NCI-H1092 treated with DMSO at 0.1 percent for 48 hours (cell line): Measurements from ENCODE around the gene SYNM.
"Not testable (repeated sequence)": the region's sequence is repeated elsewhere in the genome, so short reads cannot be mapped to it uniquely, and the experiment has no call there.

Experiments
- DNase-seq: peaks from one replicate; lab custom pipeline; 2025; lab: John Stamatoyannopoulos, UW

The SYNM gene

DNA sequence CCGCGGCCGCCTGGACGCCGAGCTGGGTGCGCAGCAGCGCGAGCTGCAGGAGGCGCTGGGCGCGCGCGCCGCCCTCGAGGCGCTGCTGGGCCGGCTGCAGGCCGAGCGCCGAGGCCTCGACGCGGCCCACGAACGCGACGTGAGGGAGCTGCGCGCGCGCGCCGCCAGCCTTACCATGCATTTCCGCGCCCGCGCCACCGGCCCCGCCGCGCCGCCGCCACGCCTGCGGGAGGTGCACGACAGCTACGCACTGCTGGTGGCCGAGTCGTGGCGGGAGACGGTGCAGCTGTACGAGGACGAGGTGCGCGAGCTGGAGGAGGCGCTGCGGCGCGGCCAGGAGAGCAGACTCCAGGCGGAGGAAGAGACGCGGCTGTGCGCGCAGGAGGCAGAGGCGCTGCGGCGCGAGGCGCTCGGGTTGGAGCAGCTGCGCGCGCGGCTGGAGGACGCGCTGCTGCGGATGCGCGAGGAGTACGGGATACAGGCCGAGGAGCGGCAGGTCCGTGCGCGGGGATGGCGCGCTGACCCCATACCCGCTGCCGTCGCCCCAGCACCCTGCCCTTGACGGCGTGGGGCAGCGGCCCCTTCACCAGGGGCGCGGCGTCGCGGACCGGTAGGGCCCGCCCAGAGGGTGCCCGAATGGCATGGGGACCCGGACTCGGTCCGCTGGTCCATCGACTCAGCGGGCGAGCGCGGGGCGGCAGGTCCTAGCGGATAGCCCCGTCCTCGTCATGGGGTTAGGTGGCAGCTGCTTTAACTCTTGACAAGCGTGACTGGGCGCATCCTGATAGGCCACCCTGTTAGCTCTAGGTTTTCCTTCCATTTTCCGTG is 848 bp downstream of the SYNM start:
- DNase-seq, result peak; percentile 51

DNA sequence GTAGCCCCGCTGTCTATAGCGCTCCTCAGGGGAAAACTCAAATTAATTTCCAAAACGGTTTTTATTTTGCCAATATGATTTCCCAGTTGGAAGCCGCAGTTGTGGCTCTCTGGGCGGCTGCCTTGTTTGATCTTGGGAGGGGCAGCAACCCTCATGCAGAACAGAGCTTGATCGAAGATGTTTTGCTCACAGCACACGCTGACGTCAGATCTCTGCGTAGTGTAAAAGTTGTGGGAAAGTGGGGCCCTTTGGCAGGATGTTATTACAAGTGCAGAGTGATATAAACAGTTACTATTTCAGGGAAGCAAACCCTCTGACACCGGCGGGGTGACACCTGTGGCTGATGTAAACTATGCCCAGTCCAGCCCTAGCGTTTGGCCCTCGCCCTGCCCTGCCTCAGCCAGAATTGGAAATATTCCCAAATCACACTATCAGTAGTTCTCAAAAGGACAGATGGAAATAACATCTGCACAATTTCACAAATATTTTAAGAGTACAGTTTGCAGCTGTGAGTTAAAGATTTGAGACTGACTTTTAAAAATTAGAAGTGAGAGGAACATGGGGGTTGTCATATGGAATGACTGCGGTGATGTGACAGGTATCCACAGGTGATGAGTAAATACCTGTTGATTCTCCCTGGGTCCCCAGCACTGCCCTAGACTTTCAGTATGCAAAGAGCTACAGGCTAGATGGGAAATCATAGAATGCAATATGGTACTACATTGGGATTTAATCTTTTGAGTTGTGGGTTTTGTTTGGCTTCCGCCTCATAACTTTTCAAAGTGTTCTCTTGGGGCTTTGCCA is 1.7 kb downstream of the SYNM start:
- no peak for DNase-seq

DNA sequence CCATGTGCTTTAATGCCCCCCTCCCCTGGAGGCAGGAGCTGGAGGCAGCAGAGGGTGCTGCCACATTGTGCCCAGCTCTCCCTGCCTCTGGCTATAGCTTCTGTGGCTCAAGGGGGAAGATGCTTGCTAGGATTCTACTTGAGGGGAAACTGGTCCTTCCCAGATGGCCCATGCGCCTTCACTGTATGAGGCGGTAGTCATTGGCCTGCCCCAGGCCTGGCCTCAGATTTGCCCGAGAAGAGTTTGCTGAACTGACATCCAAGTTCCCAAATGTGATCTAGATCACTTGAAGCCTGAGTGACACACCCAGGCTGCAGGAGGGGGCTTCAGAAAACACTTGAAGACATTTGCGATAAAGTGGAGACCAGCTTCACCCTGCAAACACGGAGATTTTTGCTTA is 4.1 kb downstream of the SYNM start:
- DNase-seq, result no peak

DNA sequence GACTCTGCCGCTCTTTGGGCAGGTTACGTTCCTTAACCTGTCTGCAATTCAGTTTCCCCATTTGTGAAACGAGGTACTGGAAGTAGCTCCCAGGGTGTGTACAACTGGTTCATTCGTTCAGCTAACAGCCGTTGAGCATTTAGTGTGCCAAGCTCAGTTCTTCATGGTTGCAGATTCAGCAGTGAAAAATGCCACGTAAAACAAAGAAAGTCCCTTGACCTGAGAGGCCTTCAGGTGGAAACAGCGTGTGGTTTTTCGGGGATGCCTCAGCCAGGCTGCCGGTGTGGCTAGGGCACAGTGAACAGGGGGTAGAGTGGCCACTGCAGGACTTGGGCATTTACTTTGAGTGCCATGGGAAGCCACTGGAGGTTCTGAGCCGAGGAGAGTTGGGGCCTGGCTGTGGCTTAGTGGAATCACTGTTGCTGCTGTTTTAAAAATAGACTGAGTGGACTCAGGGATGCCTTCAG is 4.7 kb downstream of the SYNM start:
- DNase-seq, result no peak

DNA sequence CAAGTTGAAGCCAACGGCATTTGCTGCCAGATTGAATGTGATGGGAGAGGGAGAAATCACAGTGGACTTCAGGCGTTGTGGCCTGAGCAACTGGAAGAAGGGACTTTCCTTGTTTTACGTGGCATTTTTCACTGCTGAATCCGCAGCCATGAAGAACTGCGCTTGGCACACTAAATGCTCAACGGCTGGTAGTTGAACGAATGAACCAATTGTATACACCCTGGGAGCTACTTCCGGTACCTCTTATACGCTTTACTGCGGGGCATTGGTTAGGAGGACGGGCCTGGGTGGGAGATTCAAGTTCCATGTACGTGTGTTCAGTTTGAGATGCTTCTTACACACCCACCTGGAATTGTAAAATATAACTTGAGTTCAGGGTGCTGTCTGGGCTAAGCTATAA is 5.2 kb downstream of the SYNM start:
- no peak for DNase-seq

DNA sequence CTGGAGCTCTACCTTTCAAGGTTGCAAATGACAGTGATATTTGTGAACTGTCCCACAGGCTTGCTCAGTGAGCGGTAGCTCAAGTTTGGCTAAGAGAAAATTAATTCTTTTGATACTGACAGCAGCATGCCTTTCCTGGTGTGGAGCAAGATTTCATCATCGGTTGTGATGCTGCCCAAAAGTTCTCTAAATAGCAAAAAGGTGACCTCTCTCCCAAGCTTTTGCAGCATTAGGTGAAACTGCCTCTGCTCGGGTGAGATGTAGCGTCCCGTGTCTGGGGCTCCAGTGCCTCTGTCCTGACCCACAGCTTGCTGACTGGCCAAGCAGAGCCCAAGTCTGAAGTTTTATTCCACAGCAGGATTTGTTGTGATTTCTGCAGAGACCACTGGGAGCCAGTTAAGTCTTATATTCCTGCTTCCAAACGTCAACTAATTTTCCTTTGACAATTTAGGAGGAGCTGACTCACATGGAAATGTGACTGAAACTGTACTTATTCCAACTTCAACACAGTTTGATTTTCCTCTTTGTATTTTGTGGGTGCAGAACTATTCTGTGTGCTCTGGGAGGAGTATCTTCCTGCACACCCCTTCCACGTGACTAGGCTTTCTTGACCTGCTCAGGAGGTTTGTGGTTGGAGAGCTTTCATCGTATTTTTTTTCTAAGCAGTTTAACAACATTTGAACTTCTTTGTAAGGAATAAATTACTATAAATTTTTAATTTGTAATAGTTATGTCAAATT is 5.9 kb downstream of the SYNM start:
- DNase-seq, result no peak

DNA sequence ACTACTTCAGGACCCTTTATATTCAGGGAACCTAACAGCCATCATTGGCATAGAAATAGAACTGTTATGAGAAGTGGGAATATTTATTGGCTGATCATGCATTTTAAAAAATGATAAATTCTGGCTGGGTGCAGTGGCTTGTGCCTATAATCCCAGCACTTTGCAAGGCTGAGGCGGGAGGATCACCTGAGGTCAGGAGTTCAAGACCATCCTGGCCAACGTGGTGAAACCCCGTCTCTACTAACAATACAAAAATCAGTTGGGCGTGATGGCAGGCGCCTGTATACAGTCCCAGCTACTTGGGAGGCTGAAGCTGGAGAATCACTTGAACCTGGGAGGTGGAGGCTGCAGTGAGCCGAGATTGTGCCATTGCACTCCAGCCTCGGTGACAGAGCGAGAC is 6.8 kb downstream of the SYNM start:
- not testable (repeated sequence) for DNase-seq

DNA sequence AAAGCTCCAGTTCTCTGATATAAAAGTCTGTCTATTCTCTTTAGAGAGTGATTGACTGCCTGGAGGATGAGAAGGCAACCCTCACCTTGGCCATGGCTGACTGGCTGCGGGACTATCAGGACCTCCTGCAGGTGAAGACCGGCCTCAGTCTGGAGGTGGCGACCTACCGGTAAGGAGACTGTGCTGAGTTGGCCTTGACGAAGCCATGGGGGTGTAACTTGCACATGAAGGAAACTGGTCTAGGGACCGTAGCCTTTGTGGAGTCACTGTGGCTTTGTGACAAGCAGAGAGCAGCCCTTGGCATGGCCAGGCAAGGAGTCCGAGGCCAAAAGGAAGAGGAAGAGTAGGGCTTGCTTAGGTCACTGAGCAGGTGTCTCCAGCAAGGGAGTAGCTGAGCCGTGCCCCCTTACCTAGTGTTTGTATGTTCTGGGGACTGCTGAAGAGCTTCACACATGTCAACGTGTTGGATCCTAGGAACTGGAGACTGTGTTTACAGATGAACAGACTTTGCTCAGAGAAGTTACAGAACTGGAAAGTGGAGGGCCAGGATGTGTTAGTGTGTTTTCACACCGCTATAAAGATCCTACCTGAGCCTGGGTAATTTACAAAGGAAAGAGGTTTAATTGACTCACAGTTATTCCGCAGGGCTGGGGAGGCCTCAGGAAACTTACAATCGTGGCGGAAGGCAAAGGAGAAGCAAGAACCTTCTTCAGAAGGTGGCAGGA is 8.8 kb downstream of the SYNM start:
- no peak for DNase-seq

DNA sequence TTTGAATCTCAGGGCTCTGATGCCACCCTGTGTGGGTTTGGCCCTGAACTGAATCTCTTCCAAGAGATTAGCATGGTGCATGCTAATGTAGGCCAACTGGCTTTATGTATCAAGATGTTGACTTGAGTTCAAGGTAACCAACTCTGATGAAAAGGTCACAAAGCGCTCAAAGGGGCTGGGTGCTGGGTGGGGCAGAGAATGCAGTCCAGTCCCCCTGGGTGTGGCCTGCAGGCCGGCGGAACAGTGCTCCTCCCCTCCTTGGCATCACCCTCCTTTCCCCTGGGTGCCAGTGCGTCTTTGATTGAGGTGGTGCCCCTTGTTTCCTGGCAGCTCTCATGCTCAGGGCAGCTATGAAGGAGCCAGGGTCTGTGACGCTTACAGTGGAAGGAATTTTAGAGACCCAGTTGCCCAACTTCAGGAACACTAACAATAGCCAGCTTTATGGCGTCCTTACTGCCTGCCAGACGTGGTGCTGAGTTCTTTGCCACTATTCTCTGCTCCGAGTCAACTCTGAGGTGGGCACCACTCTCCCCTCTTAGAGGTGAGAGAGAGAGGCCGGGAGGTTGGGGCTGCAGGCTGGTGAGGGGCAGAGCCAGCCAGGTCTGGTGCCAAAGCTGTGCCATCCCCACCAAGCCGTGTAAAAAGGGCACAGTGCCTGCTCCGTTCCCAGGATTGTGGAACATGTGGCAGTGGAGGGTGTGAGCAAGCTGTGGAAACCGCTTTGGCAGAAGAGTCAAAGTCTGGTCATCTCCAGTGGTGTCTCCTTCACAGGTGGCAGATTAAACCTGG is 9.8 kb downstream of the SYNM start:
- DNase-seq, result no peak

DNA sequence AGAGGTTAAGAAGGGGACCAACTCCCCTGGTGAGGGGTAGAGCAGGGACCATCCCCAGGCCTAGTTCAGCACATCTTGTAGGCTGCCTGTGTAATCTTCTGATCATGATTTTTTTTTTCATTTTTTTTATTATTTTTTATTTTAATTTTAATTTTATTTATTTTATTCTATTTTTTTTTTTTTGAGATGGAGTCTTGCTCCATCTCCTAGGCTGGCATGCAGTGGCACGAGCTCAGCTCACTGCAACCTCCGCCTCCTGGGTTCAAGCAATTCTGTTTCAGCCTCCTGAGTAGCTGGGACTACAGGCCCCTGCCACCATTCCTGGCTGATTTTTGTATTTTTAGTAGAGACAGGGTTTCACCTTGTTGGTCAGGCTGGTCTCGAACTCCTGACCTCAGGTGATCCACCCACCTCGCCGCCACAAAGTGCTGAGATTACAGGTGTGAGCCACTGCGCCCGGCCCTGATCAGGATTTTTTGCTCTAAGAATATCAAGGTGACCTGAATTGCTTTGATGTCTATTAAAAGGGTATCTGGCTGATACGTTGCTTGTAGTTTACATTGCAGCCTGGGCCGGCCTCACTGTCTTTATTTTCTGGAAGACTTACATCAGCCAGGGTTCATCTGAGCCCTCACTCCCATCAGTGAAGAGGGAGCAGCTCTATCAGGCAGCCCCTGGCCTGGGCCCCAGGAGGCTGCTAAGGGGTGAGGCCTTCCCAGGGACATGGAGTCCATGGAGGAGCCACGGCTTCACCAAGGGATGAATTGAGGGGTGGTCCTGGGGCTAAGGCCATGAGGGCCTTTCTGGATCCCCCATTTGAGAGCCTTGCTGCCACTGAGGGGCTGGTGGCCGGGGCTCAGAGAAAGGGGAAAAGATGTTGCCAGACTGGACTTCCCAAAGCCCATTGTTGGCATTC is 10.7 kb downstream of the SYNM start:
- no peak for DNase-seq

DNA sequence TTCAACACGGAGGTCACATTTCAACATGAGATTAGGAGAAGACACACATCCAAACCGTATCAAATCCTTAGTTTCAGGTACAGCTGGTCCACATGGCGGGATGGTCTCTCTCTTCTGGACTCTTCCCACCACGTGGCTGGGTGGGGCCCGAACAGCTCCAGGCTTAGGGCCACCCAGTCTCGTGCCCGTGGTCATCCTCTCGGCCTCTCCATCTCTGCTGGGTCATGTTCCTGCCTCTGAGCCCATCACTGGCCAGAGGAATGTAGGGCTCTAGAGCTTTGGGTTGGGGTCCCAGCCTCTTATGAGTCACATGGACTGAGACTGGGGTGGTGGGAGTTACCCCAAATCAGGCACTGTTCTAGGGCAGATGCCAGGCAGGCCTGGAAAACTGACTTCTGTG is 12.2 kb downstream of the SYNM start:
- DNase-seq, result no peak

DNA sequence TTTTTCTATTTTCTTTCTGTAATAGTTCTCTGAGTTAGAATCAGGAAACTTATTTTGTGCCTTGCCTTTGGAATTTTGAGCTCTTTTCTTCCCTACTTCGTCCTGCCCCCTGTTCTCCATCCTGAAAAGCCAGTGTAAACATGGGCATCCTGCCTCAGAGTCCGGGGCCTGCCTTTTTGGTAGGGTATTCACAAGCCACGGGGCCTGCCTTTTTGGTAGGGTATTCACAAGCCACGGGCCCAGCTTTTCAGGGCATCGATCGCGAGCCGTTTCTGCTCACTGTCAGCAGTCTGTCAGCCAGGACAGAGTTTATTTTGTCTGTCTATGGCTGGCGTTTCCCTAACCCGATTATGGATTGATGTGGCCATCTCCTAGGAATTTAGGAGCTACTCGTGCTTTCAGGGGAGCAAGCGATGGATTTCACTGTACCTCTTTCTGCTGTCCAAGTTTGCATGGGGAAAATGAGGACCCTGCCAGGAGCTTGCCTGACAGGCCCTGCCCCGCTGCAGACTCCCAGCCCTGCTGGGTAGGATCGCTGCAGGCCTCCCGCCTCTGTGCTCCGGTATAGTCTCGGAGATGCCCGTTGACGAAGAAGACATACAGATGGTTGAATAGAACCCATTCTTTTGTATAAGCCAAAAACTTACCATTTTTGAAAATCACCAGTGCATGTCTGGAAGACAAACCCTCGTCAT is 12.8 kb downstream of the SYNM start:
- DNase-seq, result no peak

DNA sequence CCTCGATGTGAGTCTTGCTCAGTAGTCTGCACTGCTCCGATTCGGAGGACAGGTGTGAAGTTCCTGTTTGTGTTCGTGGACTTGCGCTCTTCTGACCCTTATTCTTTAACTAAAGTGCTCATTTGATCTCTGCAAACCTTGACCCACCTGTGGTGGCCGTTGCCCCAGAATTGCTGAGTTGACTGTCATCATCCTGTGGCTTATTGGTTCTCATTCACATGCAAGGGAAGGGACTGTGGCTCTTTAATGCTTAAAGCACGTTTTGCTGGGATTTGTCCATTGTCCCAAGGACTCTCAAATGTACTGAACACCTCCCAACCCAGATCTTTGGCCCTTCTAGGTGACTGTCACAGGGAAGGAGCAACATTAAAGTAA is 13.4 kb downstream of the SYNM start:
- no peak for DNase-seq

DNA sequence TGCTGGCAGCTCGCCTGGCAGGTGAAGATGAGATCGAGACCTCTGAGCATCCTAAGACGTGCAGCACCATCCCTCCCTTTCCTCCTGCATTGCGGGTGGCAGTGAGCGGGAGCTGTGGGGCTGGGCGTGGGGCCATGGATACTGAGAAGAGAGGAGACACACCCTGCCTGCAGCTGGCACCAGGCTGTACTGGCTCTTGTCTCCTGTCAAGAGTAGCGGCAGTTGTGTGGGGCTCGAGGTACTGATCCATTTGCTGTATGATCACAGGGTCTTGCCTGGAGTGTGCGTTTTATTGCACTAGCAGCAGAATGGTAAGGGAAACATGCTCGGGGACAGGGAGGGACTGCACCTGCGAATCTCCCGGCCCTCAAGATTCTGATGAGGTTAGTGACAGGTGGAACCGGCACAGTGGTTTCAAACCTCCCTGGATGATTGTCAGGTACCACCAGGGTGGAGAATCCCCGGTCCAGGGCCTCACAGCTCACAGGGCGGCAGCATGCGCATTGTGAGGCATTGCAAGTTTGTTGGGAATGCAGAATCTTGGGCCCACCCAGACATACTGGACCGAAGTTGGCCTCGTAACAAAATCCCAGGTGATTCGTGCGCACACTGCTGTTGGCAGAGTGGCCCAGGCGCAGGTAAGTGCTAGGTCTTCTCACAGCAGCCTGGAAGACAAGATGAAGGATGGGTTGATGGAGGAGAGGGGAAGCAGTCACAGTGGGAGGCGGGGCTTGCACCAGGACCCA is 14.1 kb downstream of the SYNM start:
- no peak for DNase-seq

DNA sequence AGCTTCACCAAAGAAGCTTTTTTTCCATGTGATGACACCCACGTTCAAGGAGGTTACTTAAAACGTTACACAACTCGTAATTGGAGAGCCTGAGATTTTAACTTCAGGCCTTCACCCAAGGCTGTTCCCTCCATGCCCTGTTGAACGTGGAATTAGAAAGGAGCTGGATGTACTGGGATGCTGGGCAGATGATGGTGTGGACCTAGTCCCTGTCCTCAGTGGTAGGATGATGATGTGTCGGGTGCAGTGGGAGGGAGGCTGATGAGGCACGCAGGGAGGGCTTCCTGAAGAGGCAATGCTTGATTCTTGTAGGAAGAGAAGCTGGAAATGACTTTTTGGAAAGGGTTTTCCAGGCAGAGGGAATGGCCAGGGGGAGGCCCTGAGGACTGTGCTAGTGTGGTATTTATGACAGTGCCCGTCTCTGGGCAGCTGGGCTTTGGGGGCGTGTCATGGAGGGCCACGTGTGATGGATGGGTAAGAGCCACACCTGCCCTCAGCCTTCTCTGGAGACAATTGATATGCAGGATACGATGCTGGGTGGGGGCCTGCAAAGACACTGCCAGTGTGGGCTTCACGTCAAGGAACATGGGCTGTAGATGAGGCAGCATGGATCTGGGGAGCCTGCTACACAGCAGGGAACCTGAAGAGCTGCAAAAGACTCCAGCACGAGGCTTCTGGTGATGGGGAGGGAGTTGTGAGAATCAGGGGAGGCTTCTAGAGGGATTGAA is 15.3 kb downstream of the SYNM start:
- no peak for DNase-seq

DNA sequence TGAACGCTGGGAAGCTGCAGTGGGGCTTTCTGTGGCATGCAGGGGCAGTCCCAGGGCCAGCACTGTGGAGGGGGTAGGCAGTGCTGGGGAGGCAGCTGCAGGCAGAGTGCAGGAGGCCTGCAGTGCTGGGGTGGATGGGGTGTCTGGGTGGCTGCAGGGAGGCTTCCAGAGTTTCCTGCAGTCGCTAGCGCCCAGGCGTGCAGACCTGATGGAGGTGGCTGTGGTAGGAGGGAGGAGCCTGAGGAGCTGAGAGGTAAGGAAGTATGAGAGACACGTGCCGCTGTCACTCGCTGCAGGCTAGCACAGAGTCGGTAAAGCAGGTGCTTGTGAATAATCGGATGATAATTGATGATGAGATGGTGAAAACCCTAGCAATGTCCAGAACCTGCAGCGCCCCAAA is 16.3 kb downstream of the SYNM start:
- no peak for DNase-seq

DNA sequence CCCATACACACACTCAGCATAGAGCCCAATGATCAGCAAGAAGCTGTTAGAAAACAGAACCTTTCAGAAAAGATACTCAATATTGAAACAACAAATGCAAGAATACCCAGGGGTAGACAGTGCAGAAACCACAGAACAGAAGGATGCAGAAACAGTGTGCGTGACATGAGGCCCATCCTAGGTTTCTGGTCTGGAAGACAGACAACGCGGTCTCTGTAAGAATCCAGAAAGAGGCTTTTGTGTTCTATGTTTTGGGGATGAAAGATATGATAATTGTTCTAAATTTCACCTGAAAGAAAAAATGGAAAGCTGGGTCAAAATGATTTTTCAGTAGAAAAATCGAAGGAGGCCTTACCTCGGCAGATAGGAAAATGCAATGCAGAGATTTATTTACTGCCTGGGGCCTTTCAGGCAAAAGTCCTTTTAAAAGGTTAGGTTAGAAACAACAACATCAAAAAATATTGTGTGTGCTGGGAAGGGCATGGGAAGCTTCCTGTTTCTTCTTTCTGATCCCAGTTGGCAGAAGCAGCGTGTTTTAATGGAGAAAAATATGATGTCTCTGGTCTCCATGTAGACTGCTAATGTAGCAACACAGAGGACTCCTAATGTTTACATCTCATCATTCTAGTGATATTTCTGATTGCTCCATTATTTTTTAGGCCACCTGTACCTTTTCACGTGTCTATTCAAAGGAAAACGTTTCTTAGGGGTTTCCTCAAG is 17.0 kb downstream of the SYNM start:
- no peak for DNase-seq
